Measurements from ENCODE around the gene ZNF775.

ZNF775 gene

GRCh38 chr7:150406567-150407421, 27.7 kb downstream of the ZNF775 start:
- no peak overlapping the region for H3K4me3 ChIP-seq (ENCODE audit: insufficient read depth, low read depth, low read length)
- 74 to 76% methylated on average over 9 to 10 of the region's 10 CpGs for WGBS, 2 experiments
- peaks cover 35% of the 10 kb centered on the region for H3K4me1 ChIP-seq (ENCODE audit: control insufficient read depth, insufficient read depth, low read length)
- H3K9me3 ChIP-seq (ENCODE audit: control insufficient read depth, low read length) = no peaks in the 10 kb centered on the region
- peaks cover 3% of the 10 kb centered on the region for H3K36me3 ChIP-seq (ENCODE audit: control insufficient read depth, insufficient read depth, low read length)
- no peaks in the 10 kb centered on the region for H3K27me3 ChIP-seq (ENCODE audit: control insufficient read depth, insufficient read depth, low read length, poor library complexity, severe bottlenecking)
- H3K27ac ChIP-seq (ENCODE audit: insufficient read depth, low read depth, low read length, poor library complexity, severe bottlenecking) = no peak overlapping the region

- no peaks in the 10 kb centered on the region for H3K27me3 ChIP-seq (ENCODE audit: control insufficient read depth, insufficient read depth, low read length, poor library complexity, severe bottlenecking)
- H3K4me1 ChIP-seq (ENCODE audit: control insufficient read depth, insufficient read depth, low read length) = peaks cover 25% of the 10 kb centered on the region
- H3K9me3 ChIP-seq (ENCODE audit: control insufficient read depth, low read length) = no peaks in the 10 kb centered on the region
- H3K4me3 ChIP-seq (ENCODE audit: insufficient read depth, low read depth, low read length) = no peak overlapping the region
- H3K27ac ChIP-seq (ENCODE audit: insufficient read depth, low read depth, low read length, poor library complexity, severe bottlenecking) = no peak overlapping the region
- 95% methylated on average over 91 of the region's 91 CpGs for WGBS, 2 experiments
- H3K36me3 ChIP-seq (ENCODE audit: control insufficient read depth, insufficient read depth, low read length) = peaks cover 3% of the 10 kb centered on the region
Measured at GRCh38 chr7:150407588-150408392, 28.7 kb downstream of the ZNF775 start.

GRCh38 chr7:150408393-150409299, 29.5 kb downstream of the ZNF775 start:
- H3K9me3 ChIP-seq (ENCODE audit: control insufficient read depth, low read length) = no peaks in the 10 kb centered on the region
- no peak overlapping the region for H3K4me3 ChIP-seq (ENCODE audit: insufficient read depth, low read depth, low read length)
- H3K27me3 ChIP-seq (ENCODE audit: control insufficient read depth, insufficient read depth, low read length, poor library complexity, severe bottlenecking) = no peaks in the 10 kb centered on the region
- peaks cover 3% of the 10 kb centered on the region for H3K36me3 ChIP-seq (ENCODE audit: control insufficient read depth, insufficient read depth, low read length)
- 95 to 96% methylated on average over 21 of the region's 22 CpGs for WGBS, 2 experiments
- H3K27ac ChIP-seq (ENCODE audit: insufficient read depth, low read depth, low read length, poor library complexity, severe bottlenecking) = no peak overlapping the region
- H3K4me1 ChIP-seq (ENCODE audit: control insufficient read depth, insufficient read depth, low read length) = peaks cover 17% of the 10 kb centered on the region

- H3K27me3 ChIP-seq (ENCODE audit: control insufficient read depth, insufficient read depth, low read length, poor library complexity, severe bottlenecking) = no peaks in the 10 kb centered on the region
- peaks cover 3% of the 10 kb centered on the region for H3K36me3 ChIP-seq (ENCODE audit: control insufficient read depth, insufficient read depth, low read length)
- no peak overlapping the region for H3K27ac ChIP-seq (ENCODE audit: insufficient read depth, low read depth, low read length, poor library complexity, severe bottlenecking)
- 93% methylated on average over 10 of the region's 10 CpGs for WGBS, 2 experiments
- H3K9me3 ChIP-seq (ENCODE audit: control insufficient read depth, low read length) = no peaks in the 10 kb centered on the region
- H3K4me3 ChIP-seq (ENCODE audit: insufficient read depth, low read depth, low read length) = no peak overlapping the region
- H3K4me1 ChIP-seq (ENCODE audit: control insufficient read depth, insufficient read depth, low read length) = peaks cover 9% of the 10 kb centered on the region
Measured at GRCh38 chr7:150409300-150410030, 30.3 kb downstream of the ZNF775 start.

GRCh38 chr7:150410131-150410530, 31.0 kb downstream of the ZNF775 start:
- WGBS, 2 experiments = 95 to 97% methylated on average over 7 of the region's 7 CpGs
- H3K27me3 ChIP-seq (ENCODE audit: control insufficient read depth, insufficient read depth, low read length, poor library complexity, severe bottlenecking) = no peaks in the 10 kb centered on the region
- H3K9me3 ChIP-seq (ENCODE audit: control insufficient read depth, low read length) = no peaks in the 10 kb centered on the region
- H3K4me1 ChIP-seq (ENCODE audit: control insufficient read depth, insufficient read depth, low read length) = peaks cover 5% of the 10 kb centered on the region
- H3K27ac ChIP-seq (ENCODE audit: insufficient read depth, low read depth, low read length, poor library complexity, severe bottlenecking) = no peak overlapping the region
- no peak overlapping the region for H3K4me3 ChIP-seq (ENCODE audit: insufficient read depth, low read depth, low read length)
- peaks cover 3% of the 10 kb centered on the region for H3K36me3 ChIP-seq (ENCODE audit: control insufficient read depth, insufficient read depth, low read length)

GRCh38 chr7:150410680-150411346, 31.7 kb downstream of the ZNF775 start:
- no peak overlapping the region for H3K27ac ChIP-seq (ENCODE audit: insufficient read depth, low read depth, low read length, poor library complexity, severe bottlenecking)
- H3K4me3 ChIP-seq (ENCODE audit: insufficient read depth, low read depth, low read length) = no peak overlapping the region
- 91% methylated on average over 10 of the region's 10 CpGs for WGBS, 2 experiments
- peaks cover 5% of the 10 kb centered on the region for H3K4me1 ChIP-seq (ENCODE audit: control insufficient read depth, insufficient read depth, low read length)
- peaks cover 3% of the 10 kb centered on the region for H3K36me3 ChIP-seq (ENCODE audit: control insufficient read depth, insufficient read depth, low read length)
- no peaks in the 10 kb centered on the region for H3K9me3 ChIP-seq (ENCODE audit: control insufficient read depth, low read length)
- H3K27me3 ChIP-seq (ENCODE audit: control insufficient read depth, insufficient read depth, low read length, poor library complexity, severe bottlenecking) = no peaks in the 10 kb centered on the region

GRCh38 chr7:150411606-150412005, 32.5 kb downstream of the ZNF775 start:
- H3K27ac ChIP-seq (ENCODE audit: insufficient read depth, low read depth, low read length, poor library complexity, severe bottlenecking) = no peak overlapping the region
- H3K4me1 ChIP-seq (ENCODE audit: control insufficient read depth, insufficient read depth, low read length) = no peaks in the 10 kb centered on the region
- H3K9me3 ChIP-seq (ENCODE audit: control insufficient read depth, low read length) = no peaks in the 10 kb centered on the region
- no peaks in the 10 kb centered on the region for H3K27me3 ChIP-seq (ENCODE audit: control insufficient read depth, insufficient read depth, low read length, poor library complexity, severe bottlenecking)
- 85 to 93% methylated on average over 10 to 11 of the region's 11 CpGs for WGBS, 2 experiments
- H3K4me3 ChIP-seq (ENCODE audit: insufficient read depth, low read depth, low read length) = no peak overlapping the region
- H3K36me3 ChIP-seq (ENCODE audit: control insufficient read depth, insufficient read depth, low read length) = peaks cover 3% of the 10 kb centered on the region

- Histone ChIP-seq H3K27me3 (ENCODE audit: control insufficient read depth, insufficient read depth, low read length, poor library complexity, severe bottlenecking) (no peaks in the 10 kb centered on the region), H3K4me3 (ENCODE audit: insufficient read depth, low read depth, low read length) (no peak overlapping the region), H3K27ac (ENCODE audit: insufficient read depth, low read depth, low read length, poor library complexity, severe bottlenecking) (no peak overlapping the region), H3K9me3 (ENCODE audit: control insufficient read depth, low read length) (no peaks in the 10 kb centered on the region), H3K36me3 (ENCODE audit: control insufficient read depth, insufficient read depth, low read length) (peaks cover 3% of the 10 kb centered on the region), H3K4me1 (ENCODE audit: control insufficient read depth, insufficient read depth, low read length) (no peaks in the 10 kb centered on the region)
- 91 to 92% methylated on average over 11 of the region's 11 CpGs for WGBS, 2 experiments
Measured at GRCh38 chr7:150412016-150412415, 32.9 kb downstream of the ZNF775 start.

Measured in ectodermal cell (in vitro differentiated cells).